ENCODE measurements around the gene RPL28.

- no peak for TF ChIP-seq POLR2A (IDR thresholded peaks at IDR 0.05; ENCODE audit: extremely low read depth, insufficient read length)
- TF ChIP-seq CTCF (IDR thresholded peaks at IDR 0.05; ENCODE audit: low read depth, low read length): no peak
- no peak for TF ChIP-seq MAX (IDR thresholded peaks at IDR 0.05; ENCODE audit: low read depth, low read length)
These were observed 38.8 kb upstream of the RPL28 start for GRCh38 chr19:55346725-55347441.

All from NB4 (cell line).